ENCODE results near the gene NDUFV1. TPM values are rescaled to one million over a fixed set of nuclear protein-coding genes. Genes with fewer than 3 reads are reported as not detected.

NDUFV1 gene
- total and polyA plus RNA-seq, 9 of the 15 experiments (the other 6 are each of a cell fraction or from before 2014, with no cell fraction given): 10.8 to 423 (median 209) TPM

- TF ChIP-seq, protein P1, sequence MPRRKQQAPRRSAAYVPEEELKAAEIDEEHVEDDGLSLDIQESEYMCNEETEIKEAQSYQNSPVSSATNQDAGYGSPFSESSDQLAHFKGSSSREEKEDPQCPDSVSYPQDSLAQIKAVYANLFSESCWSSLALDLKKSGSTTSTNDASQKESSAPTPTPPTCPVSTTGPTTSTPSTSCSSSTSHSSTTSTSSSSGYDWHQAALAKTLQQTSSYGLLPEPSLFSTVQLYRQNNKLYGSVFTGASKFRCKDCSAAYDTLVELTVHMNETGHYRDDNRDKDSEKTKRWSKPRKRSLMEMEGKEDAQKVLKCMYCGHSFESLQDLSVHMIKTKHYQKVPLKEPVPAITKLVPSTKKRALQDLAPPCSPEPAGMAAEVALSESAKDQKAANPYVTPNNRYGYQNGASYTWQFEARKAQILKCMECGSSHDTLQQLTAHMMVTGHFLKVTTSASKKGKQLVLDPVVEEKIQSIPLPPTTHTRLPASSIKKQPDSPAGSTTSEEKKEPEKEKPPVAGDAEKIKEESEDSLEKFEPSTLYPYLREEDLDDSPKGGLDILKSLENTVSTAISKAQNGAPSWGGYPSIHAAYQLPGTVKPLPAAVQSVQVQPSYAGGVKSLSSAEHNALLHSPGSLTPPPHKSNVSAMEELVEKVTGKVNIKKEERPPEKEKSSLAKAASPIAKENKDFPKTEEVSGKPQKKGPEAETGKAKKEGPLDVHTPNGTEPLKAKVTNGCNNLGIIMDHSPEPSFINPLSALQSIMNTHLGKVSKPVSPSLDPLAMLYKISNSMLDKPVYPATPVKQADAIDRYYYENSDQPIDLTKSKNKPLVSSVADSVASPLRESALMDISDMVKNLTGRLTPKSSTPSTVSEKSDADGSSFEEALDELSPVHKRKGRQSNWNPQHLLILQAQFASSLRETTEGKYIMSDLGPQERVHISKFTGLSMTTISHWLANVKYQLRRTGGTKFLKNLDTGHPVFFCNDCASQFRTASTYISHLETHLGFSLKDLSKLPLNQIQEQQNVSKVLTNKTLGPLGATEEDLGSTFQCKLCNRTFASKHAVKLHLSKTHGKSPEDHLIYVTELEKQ (CRISPR knock-in tag; IDR thresholded peaks at IDR 0.05): peak; percentile 91
- TF ChIP-seq E2F3 (CRISPR knock-in tag; IDR thresholded peaks at IDR 0.05) (peak; percentile 72), HBP1 (CRISPR knock-in tag; IDR thresholded peaks at IDR 0.05) (peak; percentile 71; the same call in 1 of the 2 replicates), ETS2 (tag; IDR thresholded peaks at IDR 0.05; ENCODE audit: borderline replicate concordance, poor library complexity, severe bottlenecking) (peak; percentile 70), JUNB (CRISPR knock-in tag; conservative IDR thresholded peaks at IDR 0.05) (0 out of 2 replicates have a peak, but pooled peaks have one; percentile 13), KLF1 (tag; IDR thresholded peaks at IDR 0.05) (peak; percentile 49; the same call in 1 of the 2 replicates), HIVEP1 (CRISPR knock-in tag; IDR thresholded peaks at IDR 0.05) (peak; percentile 96), ZNF239 (CRISPR knock-in tag; IDR thresholded peaks at IDR 0.05) (peak; percentile 89), KLF6 (CRISPR knock-in tag; IDR thresholded peaks at IDR 0.05; ENCODE audit: borderline replicate concordance) (peak; percentile 97), KLF13 (tag; IDR thresholded peaks at IDR 0.05; ENCODE audit: borderline replicate concordance, low read depth) (0 out of 2 replicates have a peak, but pooled peaks have one; percentile 37), NCOR1 (IDR thresholded peaks at IDR 0.05) (peak; percentile 89), HEY1 (CRISPR knock-in tag; IDR thresholded peaks at IDR 0.05; ENCODE audit: borderline replicate concordance) (peak; percentile 91), ZNF133 (CRISPR knock-in tag; IDR thresholded peaks at IDR 0.05) (peak; percentile 84; the same call in 1 of the 2 replicates), PYGO2 (tag; IDR thresholded peaks at IDR 0.05) (peak; percentile 93), ELF2 (CRISPR knock-in tag; IDR thresholded peaks at IDR 0.05) (peak; percentile 69; the same call in 1 of the 2 replicates), MAZ (CRISPR knock-in tag; conservative IDR thresholded peaks at IDR 0.05 in 1 of 2, IDR thresholded peaks at IDR 0.05 in 1 of 2) (peak in 1 of 2 experiments; percentile 80; a peak in 2 of 4 replicates), ZNF668 (CRISPR knock-in tag; IDR thresholded peaks at IDR 0.05) (peak; percentile 93), ZNF584 (CRISPR knock-in tag; IDR thresholded peaks at IDR 0.05; ENCODE audit: low read depth) (peak; percentile 95), GTF2A2 (tag; IDR thresholded peaks at IDR 0.05) (peak; percentile 92), ZNF324 (CRISPR knock-in tag; IDR thresholded peaks at IDR 0.05) (peak; percentile 58; the same call in 1 of the 2 replicates)
- TF ChIP-seq, protein P2, sequence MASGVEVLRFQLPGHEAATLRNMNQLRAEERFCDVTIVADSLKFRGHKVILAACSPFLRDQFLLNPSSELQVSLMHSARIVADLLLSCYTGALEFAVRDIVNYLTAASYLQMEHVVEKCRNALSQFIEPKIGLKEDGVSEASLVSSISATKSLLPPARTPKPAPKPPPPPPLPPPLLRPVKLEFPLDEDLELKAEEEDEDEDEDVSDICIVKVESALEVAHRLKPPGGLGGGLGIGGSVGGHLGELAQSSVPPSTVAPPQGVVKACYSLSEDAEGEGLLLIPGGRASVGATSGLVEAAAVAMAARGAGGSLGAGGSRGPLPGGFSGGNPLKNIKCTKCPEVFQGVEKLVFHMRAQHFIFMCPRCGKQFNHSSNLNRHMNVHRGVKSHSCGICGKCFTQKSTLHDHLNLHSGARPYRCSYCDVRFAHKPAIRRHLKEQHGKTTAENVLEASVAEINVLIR (CRISPR knock-in tag; IDR thresholded peaks at IDR 0.05): peak; percentile 83
- TF ChIP-seq, protein P3, sequence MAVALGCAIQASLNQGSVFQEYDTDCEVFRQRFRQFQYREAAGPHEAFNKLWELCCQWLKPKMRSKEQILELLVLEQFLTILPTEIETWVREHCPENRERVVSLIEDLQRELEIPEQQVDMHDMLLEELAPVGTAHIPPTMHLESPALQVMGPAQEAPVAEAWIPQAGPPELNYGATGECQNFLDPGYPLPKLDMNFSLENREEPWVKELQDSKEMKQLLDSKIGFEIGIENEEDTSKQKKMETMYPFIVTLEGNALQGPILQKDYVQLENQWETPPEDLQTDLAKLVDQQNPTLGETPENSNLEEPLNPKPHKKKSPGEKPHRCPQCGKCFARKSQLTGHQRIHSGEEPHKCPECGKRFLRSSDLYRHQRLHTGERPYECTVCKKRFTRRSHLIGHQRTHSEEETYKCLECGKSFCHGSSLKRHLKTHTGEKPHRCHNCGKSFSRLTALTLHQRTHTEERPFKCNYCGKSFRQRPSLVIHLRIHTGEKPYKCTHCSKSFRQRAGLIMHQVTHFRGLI (CRISPR knock-in tag; IDR thresholded peaks at IDR 0.05): peak; percentile 66; the same call in 1 of the 2 replicates
Measured at GRCh38 chr11:67563705-67564114, 43.0 kb upstream of the NDUFV1 start (continued).
